Measurements from ENCODE around the gene PDLIM5.

DNA sequence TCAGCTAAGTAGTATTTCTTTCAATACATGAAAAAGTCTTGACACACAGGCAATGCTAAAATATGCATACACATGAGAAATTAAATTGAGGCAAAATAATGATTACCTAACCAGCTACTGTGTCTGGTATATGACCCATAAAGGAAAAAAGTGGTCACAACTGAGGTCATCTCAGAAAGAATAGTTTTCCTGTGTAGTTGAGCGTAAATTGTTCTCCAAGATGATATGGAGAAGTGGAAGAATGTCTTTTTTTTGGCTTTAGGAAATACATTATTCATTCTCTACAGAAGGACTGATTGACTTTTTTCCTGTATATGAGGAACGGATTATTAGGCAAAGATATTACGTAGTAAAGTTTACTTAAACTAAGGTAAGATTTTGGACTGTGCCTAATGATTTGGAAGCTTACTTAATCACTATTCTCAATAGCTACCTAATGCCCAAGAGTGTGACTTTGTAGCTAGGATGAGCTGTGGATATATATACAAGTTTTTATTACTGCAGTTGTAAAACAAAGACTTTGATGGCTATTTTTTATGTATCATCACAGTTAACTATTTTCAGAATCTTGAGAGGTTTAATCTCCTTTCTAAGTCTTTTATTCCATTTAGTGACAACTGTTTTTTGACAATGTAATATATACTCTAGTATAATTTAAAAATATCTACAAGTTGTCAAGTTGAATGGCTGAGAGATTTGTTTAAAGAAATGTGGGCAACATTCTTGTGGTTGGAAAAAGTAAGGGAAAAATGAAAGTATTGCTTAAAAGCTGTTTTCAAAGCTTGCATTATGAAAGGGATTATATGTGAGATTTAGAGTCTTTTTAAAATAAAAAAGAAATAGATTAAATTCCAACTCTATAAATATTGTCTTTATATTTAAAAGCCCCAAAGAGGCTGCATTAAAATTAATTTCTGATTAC is 100.2 kb downstream of the PDLIM5 start:
- TF ChIP-seq CTCF (conservative IDR thresholded peaks at IDR 0.05; ENCODE audit: low read length), result no peak
- TF ChIP-seq EZH2phosphoT487 (IDR thresholded peaks at IDR 0.05; ENCODE audit: borderline replicate concordance), result no peak
